ENCODE measurements around the gene GLT1D1.

GRCh38 chr12:128807161-128807724 is 46.0 kb upstream of the GLT1D1 start:
- TF ChIP-seq POLR2A (IDR thresholded peaks at IDR 0.05; ENCODE audit: low read length) (no peak), GATA1 (IDR thresholded peaks at IDR 0.05; ENCODE audit: low read depth, low read length) (no peak)

All from erythroblast (primary cell).